Activated naive CD8-positive, alpha-beta T cell treated with anti-CD3 and anti-CD28 coated beads, Interleukin-2, amount 50 U/mL, for 24 hours (primary cell): ENCODE results near the gene PLA2G15.

Experiments
- ATAC-seq: fragments of 150-1000 bp; cut with Tn5 transposase; one replicate; pipeline ENCODE4 v1.10.0; 2021
- DNase-seq: peaks from one replicate; pipeline ENCODE4 v3.0.0; 2021
- H3K27ac Mint-ChIP-seq: one replicate; pipeline ENCODE4 v1.8.0; 2021; ENCODE audit warnings: mild to moderate bottlenecking, mixed read lengths
- H3K27me3 Mint-ChIP-seq: one replicate; pipeline ENCODE4 v1.8.0; 2021; ENCODE audit warnings: mixed read lengths
- H3K36me3 Mint-ChIP-seq: one replicate; pipeline ENCODE4 v1.8.0; 2021; ENCODE audit warnings: low read depth, mixed read lengths
- H3K4me1 Mint-ChIP-seq: one replicate; pipeline ENCODE4 v1.8.0; 2021; ENCODE audit warnings: mixed read lengths
- H3K4me3 Mint-ChIP-seq: one replicate; pipeline ENCODE4 v1.8.0; 2021; ENCODE audit warnings: mild to moderate bottlenecking, moderate library complexity, mixed read lengths
- H3K9me3 Mint-ChIP-seq: one replicate; pipeline ENCODE4 v1.8.0; 2021; ENCODE audit warnings: mixed read lengths

PLA2G15 gene, protein sequence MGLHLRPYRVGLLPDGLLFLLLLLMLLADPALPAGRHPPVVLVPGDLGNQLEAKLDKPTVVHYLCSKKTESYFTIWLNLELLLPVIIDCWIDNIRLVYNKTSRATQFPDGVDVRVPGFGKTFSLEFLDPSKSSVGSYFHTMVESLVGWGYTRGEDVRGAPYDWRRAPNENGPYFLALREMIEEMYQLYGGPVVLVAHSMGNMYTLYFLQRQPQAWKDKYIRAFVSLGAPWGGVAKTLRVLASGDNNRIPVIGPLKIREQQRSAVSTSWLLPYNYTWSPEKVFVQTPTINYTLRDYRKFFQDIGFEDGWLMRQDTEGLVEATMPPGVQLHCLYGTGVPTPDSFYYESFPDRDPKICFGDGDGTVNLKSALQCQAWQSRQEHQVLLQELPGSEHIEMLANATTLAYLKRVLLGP

DNA sequence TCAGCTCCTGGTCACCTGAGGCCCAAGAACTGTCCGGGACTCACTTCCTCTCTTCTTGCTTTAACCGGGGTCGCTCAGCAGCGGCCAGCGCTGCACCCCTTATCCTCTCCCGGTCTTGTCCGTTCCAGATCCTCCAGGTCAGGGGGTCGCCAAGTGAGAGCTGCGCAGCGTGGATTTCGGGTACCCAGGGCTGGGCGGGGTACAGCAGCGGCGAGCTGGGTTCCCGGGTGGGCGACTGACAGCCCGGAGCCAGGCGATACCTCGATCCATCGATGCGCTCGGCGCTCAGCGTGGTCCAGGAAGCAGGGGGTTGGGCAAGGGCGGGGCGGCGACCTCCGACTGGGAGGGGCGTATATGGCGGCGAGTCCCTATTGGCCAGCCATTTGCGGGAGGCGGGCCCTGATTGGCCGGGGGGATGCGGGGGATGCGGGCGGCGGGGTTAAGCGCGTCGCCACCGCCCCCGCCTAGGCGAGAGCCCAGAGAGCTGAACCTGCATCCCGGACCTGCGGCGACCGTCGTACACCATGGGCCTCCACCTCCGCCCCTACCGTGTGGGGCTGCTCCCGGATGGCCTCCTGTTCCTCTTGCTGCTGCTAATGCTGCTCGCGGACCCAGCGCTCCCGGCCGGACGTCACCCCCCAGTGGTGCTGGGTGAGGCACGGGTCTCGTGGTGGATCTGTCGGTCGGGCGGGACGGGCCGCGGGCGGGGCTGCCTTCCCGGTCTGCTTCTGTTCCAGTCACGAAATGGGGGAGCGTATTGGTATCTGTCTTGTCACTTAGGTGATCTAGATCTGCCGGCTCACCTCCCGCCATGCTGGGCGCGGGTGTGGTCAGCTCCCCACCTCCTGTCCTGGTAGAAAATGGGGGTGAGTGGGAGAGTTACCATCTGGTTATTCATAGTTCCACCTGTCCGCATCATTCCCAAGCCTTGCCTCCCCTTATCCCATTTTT is at the start of gene PLA2G15:
Gene PLA2G15 (plus strand): TSS at position 471 of the 951 bp plus-strand sequence. CDS start 54 bp downstream, at position 525.
- Mint-ChIP-seq H3K9me3 (no peaks in the 10 kb centered on the region), H3K4me3 (peak within 1 kb of the TSS; percentile 96), H3K4me1 (peaks cover 23% of the 10 kb centered on the region), H3K27ac (peak within 1 kb of the TSS; percentile 83), H3K27me3 (no peaks in the 10 kb centered on the region), H3K36me3 (peaks cover 2% of the 10 kb centered on the region)
- ATAC-seq = peak; percentile 93
- peak; percentile 98 for DNase-seq

- no peak for ATAC-seq
- no peaks in the 10 kb centered on the region for H3K9me3 Mint-ChIP-seq
- peak overlapping the region; percentile 35 for H3K27ac Mint-ChIP-seq
- H3K27me3 Mint-ChIP-seq = no peaks in the 10 kb centered on the region
- no peak for DNase-seq
- peaks cover 26% of the 10 kb centered on the region for H3K36me3 Mint-ChIP-seq
- peaks cover 18% of the 10 kb centered on the region for H3K4me1 Mint-ChIP-seq
- no peak overlapping the region for H3K4me3 Mint-ChIP-seq
Measured at GRCh38 chr16:68197250-68197649, 47.9 kb upstream of the PLA2G15 start.

- H3K4me3 Mint-ChIP-seq = no peak overlapping the region
- peaks cover 18% of the 10 kb centered on the region for H3K4me1 Mint-ChIP-seq
- peaks cover 10% of the 10 kb centered on the region for H3K36me3 Mint-ChIP-seq
- H3K27me3 Mint-ChIP-seq = no peaks in the 10 kb centered on the region
- no peaks in the 10 kb centered on the region for H3K9me3 Mint-ChIP-seq
- peak; percentile 92 for ATAC-seq
- no peak for DNase-seq
- peak overlapping the region; percentile 28 for H3K27ac Mint-ChIP-seq
Measured at GRCh38 chr16:68200088-68200783, 44.9 kb upstream of the PLA2G15 start.

DNA sequence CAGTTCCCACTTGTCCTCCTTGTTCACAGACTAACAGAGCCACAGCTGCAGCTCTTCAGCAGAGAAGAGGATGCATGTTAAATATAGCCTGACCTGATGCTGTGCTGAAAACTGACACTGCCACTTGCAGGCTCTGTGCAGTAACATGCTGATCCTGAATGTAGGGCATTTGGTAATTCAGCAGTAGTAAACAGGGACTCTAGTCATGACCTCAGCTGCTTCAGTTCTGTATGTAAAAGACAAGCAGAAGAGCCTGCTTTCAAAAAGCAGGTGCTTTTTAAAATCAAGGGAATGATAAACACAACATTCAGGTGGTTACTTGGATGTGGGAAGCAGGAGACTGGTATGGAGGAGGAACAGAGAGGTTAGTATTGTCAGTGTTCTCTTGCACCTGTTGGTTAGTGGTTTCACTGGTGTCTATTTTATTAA is 43.1 kb upstream of the PLA2G15 start:
- ATAC-seq (no peak), DNase-seq (no peak)
- Mint-ChIP-seq H3K9me3 (no peaks in the 10 kb centered on the region), H3K36me3 (peaks cover 16% of the 10 kb centered on the region), H3K27me3 (no peaks in the 10 kb centered on the region), H3K4me1 (peaks cover 21% of the 10 kb centered on the region), H3K4me3 (no peak overlapping the region), H3K27ac (peak overlapping the region; percentile 34)

DNA sequence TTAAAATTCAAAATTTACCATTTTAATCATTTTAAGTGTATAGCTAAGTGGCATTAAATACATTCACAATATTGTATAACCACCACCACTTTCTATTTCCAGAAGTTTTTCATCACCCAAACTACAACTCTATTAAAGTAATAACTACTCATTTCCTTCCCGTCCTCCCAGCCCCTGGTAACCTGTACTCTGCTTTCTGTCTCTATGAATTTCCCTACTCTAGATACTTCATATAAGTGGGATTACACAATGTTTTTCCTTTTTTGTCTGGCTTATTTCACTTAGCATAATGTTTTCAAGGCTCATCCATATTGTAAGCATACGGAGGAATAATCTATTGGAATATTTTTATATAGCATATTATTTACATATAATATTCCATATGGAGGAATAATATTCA is 38.9 kb upstream of the PLA2G15 start:
- no peaks in the 10 kb centered on the region for H3K9me3 Mint-ChIP-seq
- H3K27me3 Mint-ChIP-seq = no peaks in the 10 kb centered on the region
- H3K36me3 Mint-ChIP-seq = peaks cover 23% of the 10 kb centered on the region
- no peak for ATAC-seq
- no peak for DNase-seq
- H3K4me3 Mint-ChIP-seq = no peak overlapping the region
- H3K27ac Mint-ChIP-seq = no peak overlapping the region
- H3K4me1 Mint-ChIP-seq = peaks cover 30% of the 10 kb centered on the region

- H3K27me3 Mint-ChIP-seq = no peaks in the 10 kb centered on the region
Measured at GRCh38 chr16:68214726-68215125, 30.4 kb upstream of the PLA2G15 start.

GRCh38 chr16:68215302-68215701 is 29.9 kb upstream of the PLA2G15 start:
- H3K27ac Mint-ChIP-seq = no peak overlapping the region
- H3K27me3 Mint-ChIP-seq = no peaks in the 10 kb centered on the region
- H3K4me3 Mint-ChIP-seq = no peak overlapping the region
- H3K36me3 Mint-ChIP-seq = peaks cover 23% of the 10 kb centered on the region
- no peaks in the 10 kb centered on the region for H3K9me3 Mint-ChIP-seq
- no peak for DNase-seq
- H3K4me1 Mint-ChIP-seq = peaks cover 30% of the 10 kb centered on the region
- ATAC-seq = no peak

More at GRCh38 chr16:68214726-68215125, 30.4 kb upstream of the PLA2G15 start:
- no peaks in the 10 kb centered on the region for H3K9me3 Mint-ChIP-seq
- DNase-seq = no peak
- peaks cover 24% of the 10 kb centered on the region for H3K36me3 Mint-ChIP-seq
- no peak overlapping the region for H3K4me3 Mint-ChIP-seq
- no peak overlapping the region for H3K27ac Mint-ChIP-seq
- ATAC-seq = no peak
- H3K4me1 Mint-ChIP-seq = peaks cover 34% of the 10 kb centered on the region

DNA sequence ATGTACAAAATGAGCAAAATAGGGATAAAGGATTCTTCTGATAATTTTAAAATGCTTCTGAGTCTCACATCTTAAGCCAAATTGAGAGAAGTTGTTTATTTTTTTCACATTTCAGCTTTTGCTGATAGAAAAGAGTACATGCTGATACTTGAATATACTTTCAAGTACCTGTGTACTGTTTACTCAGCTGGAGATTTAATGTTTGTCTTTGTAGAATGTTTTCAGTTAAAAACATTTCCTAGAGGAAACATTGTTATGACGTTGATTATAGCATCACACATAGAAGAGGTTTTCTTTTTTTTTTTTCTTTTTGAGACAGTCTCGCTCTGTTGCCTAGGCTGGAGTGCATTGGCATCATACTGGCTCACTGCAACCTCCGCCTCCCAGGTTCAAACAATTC is 28.9 kb upstream of the PLA2G15 start:
- Mint-ChIP-seq H3K9me3 (no peaks in the 10 kb centered on the region), H3K27me3 (no peaks in the 10 kb centered on the region), H3K4me1 (peaks cover 20% of the 10 kb centered on the region), H3K4me3 (no peak overlapping the region), H3K36me3 (peaks cover 19% of the 10 kb centered on the region), H3K27ac (peak overlapping the region; percentile 64)
- DNase-seq (no peak), ATAC-seq (no peak)

DNA sequence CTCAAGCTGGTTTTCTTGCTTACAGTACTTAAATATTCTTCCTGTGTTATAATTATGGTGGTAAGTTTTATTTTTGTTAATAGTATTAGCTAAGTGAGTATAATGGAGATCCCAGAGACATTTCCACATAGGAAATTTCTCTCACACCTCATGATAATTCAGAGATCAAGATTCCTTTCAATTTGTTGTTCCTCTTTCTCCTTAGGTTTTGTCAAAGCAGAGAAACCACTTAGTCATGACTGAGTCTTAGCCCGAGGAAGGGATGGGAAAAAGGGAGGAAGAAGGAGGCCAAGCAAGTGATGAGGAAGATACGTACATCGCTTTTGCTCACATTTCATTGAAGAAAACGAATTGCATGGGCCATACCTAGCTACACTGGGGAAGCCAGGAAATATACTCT is 27.7 kb upstream of the PLA2G15 start:
- peak overlapping the region; percentile 59 for H3K27ac Mint-ChIP-seq
- H3K4me3 Mint-ChIP-seq = no peak overlapping the region
- DNase-seq = no peak
- peaks cover 18% of the 10 kb centered on the region for H3K36me3 Mint-ChIP-seq
- no peak for ATAC-seq
- H3K4me1 Mint-ChIP-seq = peaks cover 12% of the 10 kb centered on the region
- H3K27me3 Mint-ChIP-seq = no peaks in the 10 kb centered on the region
- H3K9me3 Mint-ChIP-seq = no peaks in the 10 kb centered on the region

- H3K9me3 Mint-ChIP-seq = no peaks in the 10 kb centered on the region
- peaks cover 10% of the 10 kb centered on the region for H3K4me1 Mint-ChIP-seq
- no peak for ATAC-seq
- H3K27me3 Mint-ChIP-seq = no peaks in the 10 kb centered on the region
- no peak for DNase-seq
- no peak overlapping the region for H3K4me3 Mint-ChIP-seq
- H3K36me3 Mint-ChIP-seq = peaks cover 17% of the 10 kb centered on the region
- H3K27ac Mint-ChIP-seq = peak overlapping the region; percentile 33
Measured at GRCh38 chr16:68219725-68220351, 25.3 kb upstream of the PLA2G15 start.

DNA sequence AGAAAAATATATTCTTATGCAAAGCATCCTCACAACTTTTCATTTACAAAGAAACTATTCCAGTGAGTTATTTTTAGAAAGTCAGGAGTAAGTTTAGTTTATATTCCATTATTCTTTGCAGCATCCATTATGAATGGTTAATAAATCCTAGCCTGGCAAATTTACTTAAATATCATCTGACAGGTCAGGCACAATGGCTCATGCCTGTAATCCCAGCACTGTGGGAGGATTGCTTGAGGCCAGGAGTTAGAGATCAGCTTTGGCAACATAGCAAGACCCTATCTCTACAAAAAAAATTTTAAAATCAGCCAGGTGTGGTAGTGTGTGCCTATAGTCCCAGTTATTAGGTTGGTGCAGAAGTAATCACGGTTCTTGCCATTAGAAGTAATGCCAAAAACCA is 22.1 kb upstream of the PLA2G15 start:
- Mint-ChIP-seq H3K4me1 (peaks cover 27% of the 10 kb centered on the region), H3K27me3 (no peaks in the 10 kb centered on the region), H3K27ac (no peak overlapping the region), H3K9me3 (no peaks in the 10 kb centered on the region), H3K36me3 (peaks cover 17% of the 10 kb centered on the region), H3K4me3 (no peak overlapping the region)
- ATAC-seq = no peak
- DNase-seq = no peak

- DNase-seq = no peak
- peak overlapping the region; percentile 28 for H3K27ac Mint-ChIP-seq
- H3K27me3 Mint-ChIP-seq = no peaks in the 10 kb centered on the region
- H3K4me3 Mint-ChIP-seq = no peak overlapping the region
- ATAC-seq = no peak
- H3K9me3 Mint-ChIP-seq = no peaks in the 10 kb centered on the region
- H3K36me3 Mint-ChIP-seq = peaks cover 23% of the 10 kb centered on the region
- H3K4me1 Mint-ChIP-seq = peaks cover 38% of the 10 kb centered on the region
Measured at GRCh38 chr16:68226116-68226515, 19.1 kb upstream of the PLA2G15 start.

GRCh38 chr16:68227183-68227793 is 17.9 kb upstream of the PLA2G15 start:
- Mint-ChIP-seq H3K27me3 (no peaks in the 10 kb centered on the region), H3K4me1 (peaks cover 38% of the 10 kb centered on the region), H3K36me3 (peaks cover 22% of the 10 kb centered on the region), H3K9me3 (no peaks in the 10 kb centered on the region), H3K4me3 (peak overlapping the region; percentile 40), H3K27ac (peak overlapping the region; percentile 86)
- ATAC-seq (peak; percentile 94), DNase-seq (peak; percentile 27)
